Endothelial cell of umbilical vein (primary cell): ENCODE measurements around the gene ATP1A3. TPM values are rescaled to one million over a fixed set of nuclear protein-coding genes. Genes with fewer than 3 reads are reported as not detected.

Experiments used
- BruUV-seq: library from RNA; stranded (reverse); fragments of 400-500 nt; replicated peaks from 2 replicates; lab custom pipeline; 2021; lab: Mats Ljungman, UMichigan
- CTCF ChIA-PET: fragments of 300-600, 350-600 bp; sonication (Branson Sonifier 250); formaldehyde crosslinking; loops from one replicate; lab custom pipeline; 2021; ENCODE audit warnings: antibody characterized with exemption, inconsistent platforms; lab: Charles Lee
- POLR2A ChIA-PET: fragments of 300-600, 350-600 bp; sonication (Branson Sonifier 250); formaldehyde crosslinking; loops from one replicate; lab custom pipeline; 2021; ENCODE audit warnings: antibody characterized with exemption, inconsistent platforms; lab: Charles Lee
- DNase-seq: peaks from one replicate; pipeline ENCODE4 v3.0.0-alpha.2; 2011; ENCODE audit warnings: low read depth, low spot score
- FAIRE-seq: peaks from 2 replicates; lab custom pipeline; 2011; peaks lifted over from hg19 to GRCh38; lab: Jason Lieb, UNC
- H2AFZ ChIP-seq: 2 replicates; pipeline ENCODE4 v1.6.0; 2012; ENCODE audit warnings: low read depth, low read length, control low read depth, inconsistent platforms
- H3K27ac ChIP-seq: 2 replicates; pipeline ENCODE4 v1.5.1; 2011; ENCODE audit warnings: low read depth, mild to moderate bottlenecking, control low read depth, low read length, moderate library complexity; ENCODE audit not compliant: insufficient read depth
- H3K27me3 ChIP-seq, 2 experiments: 2 replicates each; pipeline versions ENCODE4 v1.6.0 to v1.6.1; 2011; ENCODE audit warnings: low read length in 2 of 2, mixed read lengths in 1 of 2; ENCODE audit not compliant: control insufficient read depth in 2 of 2, insufficient read depth in 2 of 2
- H3K36me3 ChIP-seq, 2 experiments: 2 replicates in 1 of 2; 3 replicates in 1 of 2; pipeline ENCODE4 v1.5.1; 2011; ENCODE audit warnings: low read length in 2 of 2, mild to moderate bottlenecking in 1 of 2, moderate library complexity in 1 of 2; ENCODE audit not compliant: control insufficient read depth in 2 of 2, insufficient read depth in 2 of 2; ENCODE audit errors: extremely low read depth in 1 of 2
- H3K4me1 ChIP-seq: 3 replicates; pipeline ENCODE4 v1.5.1; 2011; ENCODE audit warnings: mild to moderate bottlenecking, low read length; ENCODE audit not compliant: control insufficient read depth, insufficient read depth; ENCODE audit errors: extremely low read depth
- H3K4me2 ChIP-seq: 2 replicates; pipeline ENCODE4 v1.6.1; 2011; ENCODE audit warnings: low read length, control low read depth, mixed read lengths; ENCODE audit not compliant: insufficient read depth
- H3K4me3 ChIP-seq, 3 experiments: fragments of 200-600 bp in 1 of 3; sonication (generic), shearing (Covaris generic) in 1 of 3; replicated peaks in 1 of 3; 2 replicates each; pipeline ENCODE4 v1.5.1; 2011 to 2016; ENCODE audit warnings: control low read depth in 3 of 3, low read length in 3 of 3, mild to moderate bottlenecking in 2 of 3, inconsistent platforms in 1 of 3, low read depth in 1 of 3, moderate library complexity in 1 of 3; ENCODE audit not compliant: insufficient read depth in 1 of 3
- H3K79me2 ChIP-seq: 2 replicates; pipeline ENCODE4 v1.6.0; 2012; ENCODE audit warnings: low read length, inconsistent platforms; ENCODE audit not compliant: control insufficient read depth, insufficient read depth
- H3K9ac ChIP-seq: replicated peaks from 2 replicates; pipeline ENCODE3; 2011; ENCODE audit warnings: low read length, control low read depth; ENCODE audit not compliant: insufficient read depth; ENCODE audit errors: extremely low read depth
- H3K9me1 ChIP-seq: replicated peaks from 3 replicates; pipeline ENCODE4 v1.6.0; 2011; ENCODE audit warnings: mild to moderate bottlenecking, low read length; ENCODE audit not compliant: control insufficient read depth, insufficient read depth; ENCODE audit errors: extremely low read depth
- H3K9me3 ChIP-seq: replicated peaks from 2 replicates; pipeline ENCODE4 v1.5.1; 2012; ENCODE audit warnings: low read length, inconsistent platforms; ENCODE audit not compliant: control insufficient read depth, insufficient read depth
- H4K20me1 ChIP-seq: replicated peaks from 2 replicates; pipeline ENCODE3; 2011; ENCODE audit warnings: mild to moderate bottlenecking, low read length; ENCODE audit not compliant: control insufficient read depth, insufficient read depth; ENCODE audit errors: extremely low read depth
- EZH2 ChIP-seq: IDR thresholded peaks from 2 replicates; pipeline ENCODE4 v1.6.1; 2012; ENCODE audit warnings: borderline replicate concordance, low read depth, mild to moderate bottlenecking, moderate library complexity, low read length, inconsistent platforms; ENCODE audit not compliant: severe bottlenecking
- FOS ChIP-seq: IDR thresholded peaks from 2 replicates; pipeline ENCODE4 v1.6.1; 2011; ENCODE audit warnings: mild to moderate bottlenecking, low read length, moderate library complexity, borderline replicate concordance; ENCODE audit not compliant: insufficient read depth
- GATA2 ChIP-seq: IDR thresholded peaks from 2 replicates; pipeline ENCODE4 v1.7.0; 2011; ENCODE audit warnings: low read depth, mild to moderate bottlenecking, moderate library complexity, mixed read lengths, low read length; ENCODE audit not compliant: insufficient read length, insufficient read depth
- JUN ChIP-seq: IDR thresholded peaks from 2 replicates; pipeline ENCODE4 v1.6.1; 2011; ENCODE audit warnings: borderline replicate concordance, low read depth; ENCODE audit not compliant: insufficient read length, insufficient read depth
- MYC ChIP-seq: IDR thresholded peaks from one replicate; pipeline ENCODE4 v1.6.1; 2011; ENCODE audit warnings: mild to moderate bottlenecking, low read depth, low read length
- POLR2A ChIP-seq: IDR thresholded peaks from 2 replicates; pipeline ENCODE4 v1.6.1; 2012; ENCODE audit warnings: low read depth, mild to moderate bottlenecking, control low read depth, low read length
- POLR2AphosphoS5 ChIP-seq: IDR thresholded peaks from 2 replicates; pipeline ENCODE4 v1.6.1; 2012; ENCODE audit warnings: low read depth, mild to moderate bottlenecking, control low read depth, low read length, moderate library complexity; ENCODE audit not compliant: insufficient read depth
- dilution Hi-C: fragments of 300-500 bp; cut with MboI; formaldehyde crosslinking; loops from one replicate; pipeline ENCODE4 v1.15.0; 2019; ENCODE audit warnings: low sequenced_read_pairs; ENCODE audit not compliant: extremely low pct_ligation_motif_present
- intact Hi-C: fragments of 100-400 bp; cut with micrococcal nuclease; formaldehyde crosslinking; loops from one replicate; pipeline ENCODE4 v1.10.0; 2022
- polyA plus RNA-seq, 4 experiments: library from polyadenylated mRNA; depleted of rRNA in 3 of 4; stranded (reverse) in 3 of 4; unstranded in 1 of 4; fragments of >200 nt; gene quantifications; 2 replicates each; pipeline versions ENCODE4 v1.2.1 to v1.2.3, GENCODE V29; 2011 to 2012; ENCODE audit warnings: missing spikeins in 1 of 4
- total RNA-seq: library from RNA; stranded (reverse); gene quantifications from 2 replicates; pipeline ENCODE4 v1.2.3, GENCODE V29; 2021
- TF ChIP-seq, protein P1 (sequence below): IDR thresholded peaks from 2 replicates; pipeline ENCODE4 v1.6.1; 2011; ENCODE audit not compliant: insufficient read depth, insufficient read length
- TF ChIP-seq, protein P2 (sequence below), 2 donors: IDR thresholded peaks; 1 replicate in 1 of 2; 2 replicates in 1 of 2; pipeline ENCODE4 v1.5.1; 2011; ENCODE audit warnings: low read length in 2 of 2, mild to moderate bottlenecking in 2 of 2, moderate library complexity in 2 of 2, control low read depth in 1 of 2, inconsistent platforms in 1 of 2, low read depth in 1 of 2; ENCODE audit not compliant: insufficient read depth in 1 of 2; ENCODE audit errors: extremely low read depth in 1 of 2

Gene ATP1A3
- total and polyA plus RNA-seq, 2 donors (not counting 3 experiments of a cell fraction or from before 2014, with no cell fraction given): 0.40 TPM; not detected in 1

DNA sequence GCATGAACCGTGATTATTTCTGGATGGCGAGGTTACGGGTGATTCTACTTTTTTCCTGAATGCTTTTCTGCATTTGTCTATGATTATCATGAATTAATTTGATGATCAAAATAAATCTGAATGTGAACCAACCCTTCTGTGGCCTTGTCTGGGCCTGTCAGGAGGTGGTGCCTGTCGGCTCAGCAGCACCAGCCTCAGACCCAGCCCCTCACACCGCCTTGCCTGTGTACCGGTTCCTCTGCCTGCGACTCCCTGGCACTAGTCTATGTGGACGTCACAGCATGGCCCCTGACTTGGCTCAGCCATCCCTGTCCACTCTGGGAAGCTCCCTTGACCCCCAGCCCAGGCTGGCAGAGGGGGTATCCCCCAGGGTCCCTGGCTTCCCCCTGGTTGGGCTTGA, 19.4 kb downstream of the ATP1A3 start:
- Histone ChIP-seq H4K20me1 (no peaks in the 10 kb centered on the region), H3K27ac (no peak overlapping the region), H3K79me2 (no peaks in the 10 kb centered on the region), H3K9me3 (no peaks in the 10 kb centered on the region), H3K9me1 (no peaks in the 10 kb centered on the region), H3K9ac (no peak overlapping the region), H3K4me3 (no peak overlapping the region), H3K36me3 (no peaks in the 10 kb centered on the region), H3K4me1 (no peaks in the 10 kb centered on the region), H3K4me2 (no peak overlapping the region), H3K27me3 (no peaks in the 10 kb centered on the region), H2AFZ (no peak overlapping the region)
- intact Hi-C loops (no loop called here), dilution Hi-C loops (no loop called here)
- DNase-seq (no peak), FAIRE-seq (no peak)
- CTCF ChIA-PET: no interaction called here
- TF ChIP-seq EZH2 (no peak), FOS (no peak), POLR2A (no peak), MYC (no peak), JUN (no peak), GATA2 (no peak), POLR2AphosphoS5 (no peak)
- TF ChIP-seq, protein P1, sequence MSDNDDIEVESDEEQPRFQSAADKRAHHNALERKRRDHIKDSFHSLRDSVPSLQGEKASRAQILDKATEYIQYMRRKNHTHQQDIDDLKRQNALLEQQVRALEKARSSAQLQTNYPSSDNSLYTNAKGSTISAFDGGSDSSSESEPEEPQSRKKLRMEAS: no peak
- TF ChIP-seq, protein P2, sequence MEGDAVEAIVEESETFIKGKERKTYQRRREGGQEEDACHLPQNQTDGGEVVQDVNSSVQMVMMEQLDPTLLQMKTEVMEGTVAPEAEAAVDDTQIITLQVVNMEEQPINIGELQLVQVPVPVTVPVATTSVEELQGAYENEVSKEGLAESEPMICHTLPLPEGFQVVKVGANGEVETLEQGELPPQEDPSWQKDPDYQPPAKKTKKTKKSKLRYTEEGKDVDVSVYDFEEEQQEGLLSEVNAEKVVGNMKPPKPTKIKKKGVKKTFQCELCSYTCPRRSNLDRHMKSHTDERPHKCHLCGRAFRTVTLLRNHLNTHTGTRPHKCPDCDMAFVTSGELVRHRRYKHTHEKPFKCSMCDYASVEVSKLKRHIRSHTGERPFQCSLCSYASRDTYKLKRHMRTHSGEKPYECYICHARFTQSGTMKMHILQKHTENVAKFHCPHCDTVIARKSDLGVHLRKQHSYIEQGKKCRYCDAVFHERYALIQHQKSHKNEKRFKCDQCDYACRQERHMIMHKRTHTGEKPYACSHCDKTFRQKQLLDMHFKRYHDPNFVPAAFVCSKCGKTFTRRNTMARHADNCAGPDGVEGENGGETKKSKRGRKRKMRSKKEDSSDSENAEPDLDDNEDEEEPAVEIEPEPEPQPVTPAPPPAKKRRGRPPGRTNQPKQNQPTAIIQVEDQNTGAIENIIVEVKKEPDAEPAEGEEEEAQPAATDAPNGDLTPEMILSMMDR (IDR thresholded peaks at IDR 0.05; ENCODE audit: extremely low read depth in 1 of 2, insufficient read depth in 1 of 2, low read depth in 1 of 2, low read length in 2 of 2): no peak
- POLR2A ChIA-PET: interaction anchor here (0.7 kb wide), 1 partner anchor 14 kb away, joined by 3 read pairs; no protein-coding TSS in a partner anchor
- no TSS peak for BruUV-seq
